ENCODE measurements around the gene WWOX.

DNA sequence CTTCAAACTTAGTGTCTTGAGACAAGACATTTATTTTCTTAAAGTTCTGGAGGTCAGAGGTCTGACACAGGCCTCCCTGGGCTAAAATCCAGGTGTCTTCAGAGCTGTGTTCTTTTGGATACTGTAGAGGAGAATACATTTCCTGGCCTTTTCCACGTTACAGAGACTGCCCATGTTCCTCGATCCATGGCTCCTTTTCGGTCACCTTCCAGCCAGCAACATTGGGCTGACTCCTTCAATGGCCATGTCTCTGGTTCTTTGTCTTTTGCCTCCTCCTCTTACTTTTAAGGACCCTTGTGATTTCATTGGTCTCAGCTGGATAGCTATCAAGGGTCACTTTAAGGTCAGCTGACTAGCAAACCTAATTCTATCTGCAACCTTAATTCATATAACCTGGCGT is 212.4 kb downstream of the WWOX start:
- TF ChIP-seq, protein P1, sequence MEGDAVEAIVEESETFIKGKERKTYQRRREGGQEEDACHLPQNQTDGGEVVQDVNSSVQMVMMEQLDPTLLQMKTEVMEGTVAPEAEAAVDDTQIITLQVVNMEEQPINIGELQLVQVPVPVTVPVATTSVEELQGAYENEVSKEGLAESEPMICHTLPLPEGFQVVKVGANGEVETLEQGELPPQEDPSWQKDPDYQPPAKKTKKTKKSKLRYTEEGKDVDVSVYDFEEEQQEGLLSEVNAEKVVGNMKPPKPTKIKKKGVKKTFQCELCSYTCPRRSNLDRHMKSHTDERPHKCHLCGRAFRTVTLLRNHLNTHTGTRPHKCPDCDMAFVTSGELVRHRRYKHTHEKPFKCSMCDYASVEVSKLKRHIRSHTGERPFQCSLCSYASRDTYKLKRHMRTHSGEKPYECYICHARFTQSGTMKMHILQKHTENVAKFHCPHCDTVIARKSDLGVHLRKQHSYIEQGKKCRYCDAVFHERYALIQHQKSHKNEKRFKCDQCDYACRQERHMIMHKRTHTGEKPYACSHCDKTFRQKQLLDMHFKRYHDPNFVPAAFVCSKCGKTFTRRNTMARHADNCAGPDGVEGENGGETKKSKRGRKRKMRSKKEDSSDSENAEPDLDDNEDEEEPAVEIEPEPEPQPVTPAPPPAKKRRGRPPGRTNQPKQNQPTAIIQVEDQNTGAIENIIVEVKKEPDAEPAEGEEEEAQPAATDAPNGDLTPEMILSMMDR (IDR thresholded peaks at IDR 0.05): no peak
- TF ChIP-seq POLR2A (IDR thresholded peaks at IDR 0.05): no peak

Data from thyroid gland (tissue), 4 donors.